Keratinocyte (primary cell): ENCODE results near the gene SOCS1. TPM values are rescaled to one million over a fixed set of nuclear protein-coding genes. Genes with fewer than 3 reads are reported as not detected.

Source experiments
- DNase-seq: peaks from one replicate; pipeline ENCODE4 v3.0.0-alpha.2; 2011; ENCODE audit warnings: low read depth, missing footprints, low spot score
- FAIRE-seq: peaks from 2 replicates; lab custom pipeline; 2011; peaks lifted over from hg19 to GRCh38; lab: Jason Lieb, UNC
- H2AFZ ChIP-seq: 2 replicates; pipeline ENCODE4 v1.6.0; 2012; ENCODE audit warnings: low read length, control low read depth, inconsistent platforms; ENCODE audit not compliant: control insufficient read depth
- H3K27ac ChIP-seq: 2 replicates; pipeline ENCODE4 v1.5.1; 2011; ENCODE audit warnings: low read length; ENCODE audit not compliant: control insufficient read depth, insufficient read depth
- H3K27me3 ChIP-seq: 3 replicates; pipeline ENCODE4 v1.6.0; 2011; ENCODE audit warnings: low read length; ENCODE audit not compliant: control insufficient read depth, insufficient read depth; ENCODE audit errors: extremely low read depth
- H3K36me3 ChIP-seq, 2 experiments: 2 replicates in 1 of 2; 3 replicates in 1 of 2; pipeline ENCODE4 v1.5.1; 2011; ENCODE audit warnings: low read length in 2 of 2, mild to moderate bottlenecking in 1 of 2; ENCODE audit not compliant: control insufficient read depth in 2 of 2, insufficient read depth in 2 of 2; ENCODE audit errors: extremely low read depth in 1 of 2
- H3K4me1 ChIP-seq: 3 replicates; pipeline ENCODE4 v1.5.1; 2011; ENCODE audit warnings: low read length; ENCODE audit not compliant: control insufficient read depth, insufficient read depth; ENCODE audit errors: extremely low read depth
- H3K4me2 ChIP-seq: 3 replicates; pipeline ENCODE4 v1.6.0; 2011; ENCODE audit warnings: low read depth, low read length; ENCODE audit not compliant: control insufficient read depth, insufficient read depth; ENCODE audit errors: extremely low read depth
- H3K4me3 ChIP-seq, 3 experiments: fragments of 200-600 bp in 1 of 3; sonication (generic) in 1 of 3; 2 replicates in 2 of 3; 3 replicates in 1 of 3; pipeline ENCODE4 v1.5.1; 2011 to 2016; ENCODE audit warnings: low read length in 3 of 3, mild to moderate bottlenecking in 3 of 3, control low read depth in 2 of 3, inconsistent platforms in 1 of 3, low read depth in 1 of 3, mixed read lengths in 1 of 3, mixed run types in 1 of 3, moderate library complexity in 1 of 3; ENCODE audit not compliant: control insufficient read depth in 2 of 3, insufficient read depth in 2 of 3; ENCODE audit errors: extremely low read depth in 1 of 3
- H3K79me2 ChIP-seq: 2 replicates; pipeline ENCODE4 v1.6.0; 2012; ENCODE audit warnings: low read length; ENCODE audit not compliant: control insufficient read depth, insufficient read depth
- H3K9ac ChIP-seq: 3 replicates; pipeline ENCODE4 v1.6.0; 2011; ENCODE audit warnings: low read length; ENCODE audit not compliant: control insufficient read depth, insufficient read depth; ENCODE audit errors: extremely low read depth
- H3K9me1 ChIP-seq: 3 replicates; pipeline ENCODE4 v1.6.0; 2011; ENCODE audit warnings: low read length; ENCODE audit not compliant: control insufficient read depth, insufficient read depth; ENCODE audit errors: extremely low read depth
- H3K9me3 ChIP-seq: 2 replicates; pipeline ENCODE4 v1.5.1; 2012; ENCODE audit warnings: low read depth, low read length; ENCODE audit not compliant: control insufficient read depth
- H4K20me1 ChIP-seq: 3 replicates; pipeline ENCODE4 v1.6.0; 2011; ENCODE audit warnings: low read length; ENCODE audit not compliant: control insufficient read depth, insufficient read depth; ENCODE audit errors: extremely low read depth
- EZH2 ChIP-seq: IDR thresholded peaks from one replicate; pipeline ENCODE4 v1.6.1; 2012; ENCODE audit warnings: inconsistent platforms, mild to moderate bottlenecking, low read length, moderate library complexity
- dilution Hi-C: fragments of 300-500 bp; cut with MboI; formaldehyde crosslinking; loops from one replicate; pipeline ENCODE4 v1.7.0; 2020; ENCODE audit warnings: low sequenced_read_pairs; ENCODE audit not compliant: extremely low pct_ligation_motif_present
- polyA plus RNA-seq, 5 experiments: library from polyadenylated mRNA; depleted of rRNA in 3 of 5; stranded (reverse) in 3 of 5; stranded (forward) in 1 of 5; unstranded in 1 of 5; fragments of >200 nt; gene quantifications; 1 replicate in 1 of 5; 2 replicates in 3 of 5; 3 replicates in 1 of 5; pipeline versions ENCODE4 v1.2.1 to v1.2.3, GENCODE V29; 2011 to 2012; ENCODE audit warnings: missing spikeins in 2 of 5, low read depth in 1 of 5, low replicate concordance in 1 of 5
- TF ChIP-seq, protein P1 (sequence below), 3 experiments: IDR thresholded peaks in 1 of 3; conservative IDR thresholded peaks in 1 of 3; optimal IDR thresholded peaks in 1 of 3; 2 replicates in 2 of 3; 3 replicates in 1 of 3; pipeline versions ENCODE3 to v1.5.1; 2011; ENCODE audit warnings: low read length in 3 of 3, mild to moderate bottlenecking in 3 of 3, moderate library complexity in 2 of 3, control low read depth in 1 of 3, inconsistent platforms in 1 of 3; ENCODE audit not compliant: insufficient read depth in 2 of 3; ENCODE audit errors: extremely low read depth in 1 of 3

Gene SOCS1
- polyA plus RNA-seq, 1 donor (not counting 4 experiments of a cell fraction or from before 2014, with no cell fraction given): 0.98 TPM

DNA sequence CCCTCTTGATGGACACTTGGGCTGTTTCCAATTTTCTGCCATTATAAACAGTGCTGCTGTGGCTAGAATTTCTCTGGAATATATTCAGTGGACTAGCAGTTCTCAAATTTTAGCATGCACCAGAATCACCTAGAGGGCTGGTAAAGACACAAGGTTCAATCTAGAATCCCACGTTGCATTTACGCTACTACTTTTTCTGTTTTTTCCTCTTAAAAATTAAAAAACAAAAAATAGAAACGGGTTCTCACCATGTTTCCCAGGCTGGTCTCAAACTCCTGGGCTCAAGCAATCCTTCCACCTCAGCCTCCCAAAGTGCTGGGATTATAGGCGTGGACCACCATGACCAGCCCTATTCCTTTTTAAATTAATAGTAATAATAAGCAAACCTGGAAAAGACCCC lies 39.7 kb upstream of the SOCS1 start:
- H3K27me3 ChIP-seq: peaks cover 1% of the 10 kb centered on the region
- DNase-seq: no peak
- dilution Hi-C loops: no loop called here
- no peak for FAIRE-seq
- no peak overlapping the region for H3K4me3 ChIP-seq
- no peak for TF ChIP-seq EZH2
- TF ChIP-seq, protein P1, sequence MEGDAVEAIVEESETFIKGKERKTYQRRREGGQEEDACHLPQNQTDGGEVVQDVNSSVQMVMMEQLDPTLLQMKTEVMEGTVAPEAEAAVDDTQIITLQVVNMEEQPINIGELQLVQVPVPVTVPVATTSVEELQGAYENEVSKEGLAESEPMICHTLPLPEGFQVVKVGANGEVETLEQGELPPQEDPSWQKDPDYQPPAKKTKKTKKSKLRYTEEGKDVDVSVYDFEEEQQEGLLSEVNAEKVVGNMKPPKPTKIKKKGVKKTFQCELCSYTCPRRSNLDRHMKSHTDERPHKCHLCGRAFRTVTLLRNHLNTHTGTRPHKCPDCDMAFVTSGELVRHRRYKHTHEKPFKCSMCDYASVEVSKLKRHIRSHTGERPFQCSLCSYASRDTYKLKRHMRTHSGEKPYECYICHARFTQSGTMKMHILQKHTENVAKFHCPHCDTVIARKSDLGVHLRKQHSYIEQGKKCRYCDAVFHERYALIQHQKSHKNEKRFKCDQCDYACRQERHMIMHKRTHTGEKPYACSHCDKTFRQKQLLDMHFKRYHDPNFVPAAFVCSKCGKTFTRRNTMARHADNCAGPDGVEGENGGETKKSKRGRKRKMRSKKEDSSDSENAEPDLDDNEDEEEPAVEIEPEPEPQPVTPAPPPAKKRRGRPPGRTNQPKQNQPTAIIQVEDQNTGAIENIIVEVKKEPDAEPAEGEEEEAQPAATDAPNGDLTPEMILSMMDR (optimal IDR thresholded peaks at IDR 0.05 in 1 of 3, IDR thresholded peaks at IDR 0.05 in 1 of 3, conservative IDR thresholded peaks at IDR 0.05 in 1 of 3; ENCODE audit: extremely low read depth in 1 of 3, insufficient read depth in 2 of 3, low read length in 3 of 3): no peak
- H3K79me2 ChIP-seq: no peaks in the 10 kb centered on the region
- H3K9me1 ChIP-seq: no peaks in the 10 kb centered on the region
- H3K27ac ChIP-seq: no peak overlapping the region
- H3K9me3 ChIP-seq: no peaks in the 10 kb centered on the region
- H3K4me1 ChIP-seq: peaks cover 11% of the 10 kb centered on the region
- H4K20me1 ChIP-seq: no peaks in the 10 kb centered on the region
- no peak overlapping the region for H3K9ac ChIP-seq
- H3K36me3 ChIP-seq: no peaks in the 10 kb centered on the region
- no peak overlapping the region for H2AFZ ChIP-seq
- H3K4me2 ChIP-seq: no peak overlapping the region

DNA sequence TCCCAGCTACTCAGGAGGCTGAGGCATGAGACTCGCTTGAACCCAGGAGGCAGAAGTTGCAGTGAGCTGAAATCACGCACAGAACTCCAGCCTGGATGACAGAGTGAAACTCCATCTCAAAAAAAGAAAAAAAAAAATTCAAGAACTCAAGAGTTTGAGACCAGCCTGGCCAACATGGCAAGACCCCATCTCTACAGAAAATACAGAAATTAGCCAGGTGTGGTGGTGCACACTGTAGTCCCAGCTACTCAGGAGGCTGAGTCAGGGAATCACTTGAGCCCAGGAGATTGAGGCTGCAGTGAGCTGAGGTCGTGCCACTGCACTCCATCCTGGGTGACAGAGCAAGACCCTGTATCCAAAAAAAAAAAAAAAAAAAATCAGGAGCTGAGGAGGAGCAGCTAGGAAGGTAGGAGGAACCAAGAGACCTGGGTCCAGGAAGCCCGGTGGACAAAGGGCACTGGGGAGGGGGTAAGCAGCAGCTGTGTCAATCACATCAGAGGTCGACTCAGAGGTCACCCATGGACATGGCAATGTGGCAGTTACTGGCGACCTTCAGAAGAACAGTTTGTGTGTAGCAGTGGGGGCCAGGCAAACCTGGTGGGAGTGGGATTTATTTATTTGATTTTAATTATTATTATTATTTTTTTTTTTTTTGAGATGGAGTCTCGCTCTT lies 36.2 kb upstream of the SOCS1 start:
- H3K79me2 ChIP-seq: no peaks in the 10 kb centered on the region
- FAIRE-seq (no peak), DNase-seq (no peak)

More for the DNA sequence above, 36.2 kb upstream of the SOCS1 start:
- Histone ChIP-seq H3K27ac (no peak overlapping the region), H3K4me1 (peaks cover 6% of the 10 kb centered on the region), H3K9me1 (no peaks in the 10 kb centered on the region), H3K4me3 (no peak overlapping the region), H3K9ac (no peak overlapping the region), H4K20me1 (no peaks in the 10 kb centered on the region), H3K36me3 (no peaks in the 10 kb centered on the region), H3K4me2 (no peak overlapping the region), H3K27me3 (peaks cover 4% of the 10 kb centered on the region), H2AFZ (no peak overlapping the region), H3K9me3 (no peaks in the 10 kb centered on the region)
- dilution Hi-C loops: no loop called here
- TF ChIP-seq, protein P1 (optimal IDR thresholded peaks at IDR 0.05 in 1 of 3, IDR thresholded peaks at IDR 0.05 in 1 of 3, conservative IDR thresholded peaks at IDR 0.05 in 1 of 3; ENCODE audit: extremely low read depth in 1 of 3, insufficient read depth in 2 of 3, low read length in 3 of 3): no peak
- no peak for TF ChIP-seq EZH2
